ENCODE results near the gene ERMARD.

Gene ERMARD

GRCh38 chr6:169816975-169817374, 65.6 kb downstream of the ERMARD start:
- no peak for TF ChIP-seq CTCF (IDR thresholded peaks at IDR 0.05; ENCODE audit: insufficient read depth, low read depth, low read length, missing control alignments)
- H3K4me3 ChIP-seq (ENCODE audit: low read length): no peak overlapping the region
- DNase-seq (ENCODE audit: low read depth): no peak

- no peak overlapping the region for H3K4me3 ChIP-seq (ENCODE audit: low read length)
- DNase-seq (ENCODE audit: low read depth): no peak
- no peak for TF ChIP-seq CTCF (IDR thresholded peaks at IDR 0.05; ENCODE audit: insufficient read depth, low read depth, low read length, missing control alignments)
These were observed 68.9 kb downstream of the ERMARD start for GRCh38 chr6:169820358-169820757.

- H3K4me3 ChIP-seq (ENCODE audit: low read length): no peak overlapping the region
- no peak for DNase-seq (ENCODE audit: low read depth)
- no peak for TF ChIP-seq CTCF (IDR thresholded peaks at IDR 0.05; ENCODE audit: insufficient read depth, low read depth, low read length, missing control alignments)
These were observed 72.6 kb downstream of the ERMARD start for GRCh38 chr6:169824021-169824420.

- DNase-seq (ENCODE audit: low read depth): no peak
- TF ChIP-seq CTCF (IDR thresholded peaks at IDR 0.05; ENCODE audit: insufficient read depth, low read depth, low read length, missing control alignments): no peak
- no peak overlapping the region for H3K4me3 ChIP-seq (ENCODE audit: low read length)
These were observed 73.6 kb downstream of the ERMARD start for GRCh38 chr6:169824848-169825557.

- no peak for DNase-seq (ENCODE audit: low read depth)
- TF ChIP-seq CTCF (IDR thresholded peaks at IDR 0.05; ENCODE audit: insufficient read depth, low read depth, low read length, missing control alignments): no peak
- no peak overlapping the region for H3K4me3 ChIP-seq (ENCODE audit: low read length)
These were observed 74.3 kb downstream of the ERMARD start for GRCh38 chr6:169825558-169826225.

- TF ChIP-seq CTCF (IDR thresholded peaks at IDR 0.05; ENCODE audit: insufficient read depth, low read depth, low read length, missing control alignments): no peak
- no peak for DNase-seq (ENCODE audit: low read depth)
- H3K4me3 ChIP-seq (ENCODE audit: low read length): no peak overlapping the region
These were observed 75.3 kb downstream of the ERMARD start for GRCh38 chr6:169826697-169827096.
